HepG2 (cell line): ENCODE results near the gene PSMD1. TPM values are rescaled to one million over a fixed set of nuclear protein-coding genes. Genes with fewer than 3 reads are reported as not detected.

ENCODE experiments used
- FOXA3 ChIP-seq: IDR thresholded peaks from 2 replicates; pipeline ENCODE4 v1.6.1; 2016; ENCODE audit warnings: missing genetic modification reagents, missing compliant biosample characterization
- FUBP1 ChIP-seq: sonication (generic); formaldehyde crosslinking; IDR thresholded peaks from 2 replicates; pipeline ENCODE4 v1.5.1; 2020; ENCODE audit warnings: missing genetic modification reagents, mild to moderate bottlenecking, borderline replicate concordance
- HNRNPK ChIP-seq: fragments of 200-400 bp; formaldehyde crosslinking; IDR thresholded peaks from 2 replicates; pipeline ENCODE4 v1.6.1; 2018; ENCODE audit warnings: low read length, low read depth, moderate library complexity, mild to moderate bottlenecking; ENCODE audit not compliant: poor library complexity, severe bottlenecking
- MEIS1 ChIP-seq: sonication (generic); formaldehyde crosslinking; IDR thresholded peaks from 2 replicates; pipeline ENCODE4 v1.9.0; 2021; ENCODE audit warnings: mild to moderate bottlenecking, missing genetic modification reagents, moderate library complexity, borderline replicate concordance
- NFE2L1 ChIP-seq: sonication (generic); formaldehyde crosslinking; IDR thresholded peaks from 2 replicates; pipeline ENCODE4 v1.4.0; 2020; ENCODE audit warnings: missing genetic modification reagents, mild to moderate bottlenecking, borderline replicate concordance
- ZNF136 ChIP-seq: sonication (generic); formaldehyde crosslinking; IDR thresholded peaks from 2 replicates; pipeline ENCODE4 v1.8.1; 2022; ENCODE audit warnings: low read depth, mild to moderate bottlenecking, moderate library complexity, missing genetic modification reagents
- ZNF34 ChIP-seq: sonication (generic); formaldehyde crosslinking; IDR thresholded peaks from 2 replicates; pipeline ENCODE4 v1.4.0; 2020; ENCODE audit warnings: mild to moderate bottlenecking, missing genetic modification reagents, borderline replicate concordance
- ZNF768 ChIP-seq: sonication (generic); formaldehyde crosslinking; IDR thresholded peaks from 2 replicates; pipeline ENCODE4 v1.4.0; 2020; ENCODE audit warnings: missing genetic modification reagents
- polyA plus RNA-seq, 8 experiments: library from polyadenylated mRNA; depleted of rRNA in 3 of 8; stranded (reverse) in 7 of 8; unstranded in 1 of 8; fragments of >200 nt; fragmentation: Illumina TruSeq in 4 of 8; extraction: Trizol in 4 of 8; gene quantifications; 2 replicates each; pipeline versions ENCODE4 v1.2.1 to v1.2.3, GENCODE V29; 2011 to 2016; ENCODE audit warnings: low read depth in 4 of 8, missing spikeins in 1 of 8, mixed read lengths in 1 of 8; ENCODE audit not compliant: insufficient read depth in 1 of 8
- total RNA-seq, 5 experiments: library from RNA; depleted of rRNA; stranded (reverse); fragments of >200 nt; fragmentation: Illumina TruSeq; extraction: Trizol; gene quantifications; 2 replicates each; pipeline ENCODE4 v1.2.3, GENCODE V29; 2016; ENCODE audit warnings: low read depth in 1 of 5
- TF ChIP-seq, protein P1 (sequence below): sonication (generic); formaldehyde crosslinking; IDR thresholded peaks from 2 replicates; pipeline ENCODE4 v1.4.0; 2020; ENCODE audit warnings: missing genetic modification reagents
- TF ChIP-seq, protein P2 (sequence below): IDR thresholded peaks from 2 replicates; pipeline ENCODE4 v1.6.1; 2016; ENCODE audit warnings: low read depth, control low read depth
- TF ChIP-seq, protein P3 (sequence below): sonication (generic); formaldehyde crosslinking; IDR thresholded peaks from 2 replicates; pipeline ENCODE4 v1.4.0; 2020; ENCODE audit warnings: missing genetic modification reagents
- TF ChIP-seq, protein P4 (sequence below): sonication (generic); formaldehyde crosslinking; IDR thresholded peaks from 2 replicates; pipeline ENCODE4 v1.8.1; 2023; ENCODE audit warnings: mild to moderate bottlenecking, missing genetic modification reagents

The PSMD1 gene
- total and polyA plus RNA-seq, 2 of the 13 experiments (the other 11 are each of a cell fraction or from before 2014, with no cell fraction given): 136 to 191 TPM

GRCh38 chr2:231037202-231037730 is 19.4 kb upstream of the PSMD1 start, which contains the start of gene C2orf72 (continued):
- TF ChIP-seq, protein P1, sequence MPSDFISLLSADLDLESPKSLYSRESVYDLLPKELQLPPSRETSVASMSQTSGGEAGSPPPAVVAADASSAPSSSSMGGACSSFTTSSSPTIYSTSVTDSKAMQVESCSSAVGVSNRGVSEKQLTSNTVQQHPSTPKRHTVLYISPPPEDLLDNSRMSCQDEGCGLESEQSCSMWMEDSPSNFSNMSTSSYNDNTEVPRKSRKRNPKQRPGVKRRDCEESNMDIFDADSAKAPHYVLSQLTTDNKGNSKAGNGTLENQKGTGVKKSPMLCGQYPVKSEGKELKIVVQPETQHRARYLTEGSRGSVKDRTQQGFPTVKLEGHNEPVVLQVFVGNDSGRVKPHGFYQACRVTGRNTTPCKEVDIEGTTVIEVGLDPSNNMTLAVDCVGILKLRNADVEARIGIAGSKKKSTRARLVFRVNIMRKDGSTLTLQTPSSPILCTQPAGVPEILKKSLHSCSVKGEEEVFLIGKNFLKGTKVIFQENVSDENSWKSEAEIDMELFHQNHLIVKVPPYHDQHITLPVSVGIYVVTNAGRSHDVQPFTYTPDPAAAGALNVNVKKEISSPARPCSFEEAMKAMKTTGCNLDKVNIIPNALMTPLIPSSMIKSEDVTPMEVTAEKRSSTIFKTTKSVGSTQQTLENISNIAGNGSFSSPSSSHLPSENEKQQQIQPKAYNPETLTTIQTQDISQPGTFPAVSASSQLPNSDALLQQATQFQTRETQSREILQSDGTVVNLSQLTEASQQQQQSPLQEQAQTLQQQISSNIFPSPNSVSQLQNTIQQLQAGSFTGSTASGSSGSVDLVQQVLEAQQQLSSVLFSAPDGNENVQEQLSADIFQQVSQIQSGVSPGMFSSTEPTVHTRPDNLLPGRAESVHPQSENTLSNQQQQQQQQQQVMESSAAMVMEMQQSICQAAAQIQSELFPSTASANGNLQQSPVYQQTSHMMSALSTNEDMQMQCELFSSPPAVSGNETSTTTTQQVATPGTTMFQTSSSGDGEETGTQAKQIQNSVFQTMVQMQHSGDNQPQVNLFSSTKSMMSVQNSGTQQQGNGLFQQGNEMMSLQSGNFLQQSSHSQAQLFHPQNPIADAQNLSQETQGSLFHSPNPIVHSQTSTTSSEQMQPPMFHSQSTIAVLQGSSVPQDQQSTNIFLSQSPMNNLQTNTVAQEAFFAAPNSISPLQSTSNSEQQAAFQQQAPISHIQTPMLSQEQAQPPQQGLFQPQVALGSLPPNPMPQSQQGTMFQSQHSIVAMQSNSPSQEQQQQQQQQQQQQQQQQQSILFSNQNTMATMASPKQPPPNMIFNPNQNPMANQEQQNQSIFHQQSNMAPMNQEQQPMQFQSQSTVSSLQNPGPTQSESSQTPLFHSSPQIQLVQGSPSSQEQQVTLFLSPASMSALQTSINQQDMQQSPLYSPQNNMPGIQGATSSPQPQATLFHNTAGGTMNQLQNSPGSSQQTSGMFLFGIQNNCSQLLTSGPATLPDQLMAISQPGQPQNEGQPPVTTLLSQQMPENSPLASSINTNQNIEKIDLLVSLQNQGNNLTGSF (CRISPR knock-in tag): peak; percentile 85
- TF ChIP-seq ZNF768 (CRISPR knock-in tag) (no peak; the same call in 1 of the 2 replicates), FOXA3 (no peak), MEIS1 (CRISPR knock-in tag) (no peak), HNRNPK (no peak), ZNF136 (no peak), NFE2L1 (CRISPR knock-in tag) (no peak), ZNF34 (no peak), FUBP1 (CRISPR knock-in tag) (no peak)
- TF ChIP-seq, protein P2, sequence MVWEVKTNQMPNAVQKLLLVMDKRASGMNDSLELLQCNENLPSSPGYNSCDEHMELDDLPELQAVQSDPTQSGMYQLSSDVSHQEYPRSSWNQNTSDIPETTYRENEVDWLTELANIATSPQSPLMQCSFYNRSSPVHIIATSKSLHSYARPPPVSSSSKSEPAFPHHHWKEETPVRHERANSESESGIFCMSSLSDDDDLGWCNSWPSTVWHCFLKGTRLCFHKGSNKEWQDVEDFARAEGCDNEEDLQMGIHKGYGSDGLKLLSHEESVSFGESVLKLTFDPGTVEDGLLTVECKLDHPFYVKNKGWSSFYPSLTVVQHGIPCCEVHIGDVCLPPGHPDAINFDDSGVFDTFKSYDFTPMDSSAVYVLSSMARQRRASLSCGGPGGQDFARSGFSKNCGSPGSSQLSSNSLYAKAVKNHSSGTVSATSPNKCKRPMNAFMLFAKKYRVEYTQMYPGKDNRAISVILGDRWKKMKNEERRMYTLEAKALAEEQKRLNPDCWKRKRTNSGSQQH: no peak; the same call in 1 of the 2 replicates
- TF ChIP-seq, protein P3, sequence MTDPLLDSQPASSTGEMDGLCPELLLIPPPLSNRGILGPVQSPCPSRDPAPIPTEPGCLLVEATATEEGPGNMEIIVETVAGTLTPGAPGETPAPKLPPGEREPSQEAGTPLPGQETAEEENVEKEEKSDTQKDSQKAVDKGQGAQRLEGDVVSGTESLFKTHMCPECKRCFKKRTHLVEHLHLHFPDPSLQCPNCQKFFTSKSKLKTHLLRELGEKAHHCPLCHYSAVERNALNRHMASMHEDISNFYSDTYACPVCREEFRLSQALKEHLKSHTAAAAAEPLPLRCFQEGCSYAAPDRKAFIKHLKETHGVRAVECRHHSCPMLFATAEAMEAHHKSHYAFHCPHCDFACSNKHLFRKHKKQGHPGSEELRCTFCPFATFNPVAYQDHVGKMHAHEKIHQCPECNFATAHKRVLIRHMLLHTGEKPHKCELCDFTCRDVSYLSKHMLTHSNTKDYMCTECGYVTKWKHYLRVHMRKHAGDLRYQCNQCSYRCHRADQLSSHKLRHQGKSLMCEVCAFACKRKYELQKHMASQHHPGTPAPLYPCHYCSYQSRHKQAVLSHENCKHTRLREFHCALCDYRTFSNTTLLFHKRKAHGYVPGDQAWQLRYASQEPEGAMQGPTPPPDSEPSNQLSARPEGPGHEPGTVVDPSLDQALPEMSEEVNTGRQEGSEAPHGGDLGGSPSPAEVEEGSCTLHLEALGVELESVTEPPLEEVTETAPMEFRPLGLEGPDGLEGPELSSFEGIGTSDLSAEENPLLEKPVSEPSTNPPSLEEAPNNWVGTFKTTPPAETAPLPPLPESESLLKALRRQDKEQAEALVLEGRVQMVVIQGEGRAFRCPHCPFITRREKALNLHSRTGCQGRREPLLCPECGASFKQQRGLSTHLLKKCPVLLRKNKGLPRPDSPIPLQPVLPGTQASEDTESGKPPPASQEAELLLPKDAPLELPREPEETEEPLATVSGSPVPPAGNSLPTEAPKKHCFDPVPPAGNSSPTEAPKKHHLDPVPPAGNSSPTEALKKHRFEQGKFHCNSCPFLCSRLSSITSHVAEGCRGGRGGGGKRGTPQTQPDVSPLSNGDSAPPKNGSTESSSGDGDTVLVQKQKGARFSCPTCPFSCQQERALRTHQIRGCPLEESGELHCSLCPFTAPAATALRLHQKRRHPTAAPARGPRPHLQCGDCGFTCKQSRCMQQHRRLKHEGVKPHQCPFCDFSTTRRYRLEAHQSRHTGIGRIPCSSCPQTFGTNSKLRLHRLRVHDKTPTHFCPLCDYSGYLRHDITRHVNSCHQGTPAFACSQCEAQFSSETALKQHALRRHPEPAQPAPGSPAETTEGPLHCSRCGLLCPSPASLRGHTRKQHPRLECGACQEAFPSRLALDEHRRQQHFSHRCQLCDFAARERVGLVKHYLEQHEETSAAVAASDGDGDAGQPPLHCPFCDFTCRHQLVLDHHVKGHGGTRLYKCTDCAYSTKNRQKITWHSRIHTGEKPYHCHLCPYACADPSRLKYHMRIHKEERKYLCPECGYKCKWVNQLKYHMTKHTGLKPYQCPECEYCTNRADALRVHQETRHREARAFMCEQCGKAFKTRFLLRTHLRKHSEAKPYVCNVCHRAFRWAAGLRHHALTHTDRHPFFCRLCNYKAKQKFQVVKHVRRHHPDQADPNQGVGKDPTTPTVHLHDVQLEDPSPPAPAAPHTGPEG (CRISPR knock-in tag): no peak
- TF ChIP-seq, protein P4, sequence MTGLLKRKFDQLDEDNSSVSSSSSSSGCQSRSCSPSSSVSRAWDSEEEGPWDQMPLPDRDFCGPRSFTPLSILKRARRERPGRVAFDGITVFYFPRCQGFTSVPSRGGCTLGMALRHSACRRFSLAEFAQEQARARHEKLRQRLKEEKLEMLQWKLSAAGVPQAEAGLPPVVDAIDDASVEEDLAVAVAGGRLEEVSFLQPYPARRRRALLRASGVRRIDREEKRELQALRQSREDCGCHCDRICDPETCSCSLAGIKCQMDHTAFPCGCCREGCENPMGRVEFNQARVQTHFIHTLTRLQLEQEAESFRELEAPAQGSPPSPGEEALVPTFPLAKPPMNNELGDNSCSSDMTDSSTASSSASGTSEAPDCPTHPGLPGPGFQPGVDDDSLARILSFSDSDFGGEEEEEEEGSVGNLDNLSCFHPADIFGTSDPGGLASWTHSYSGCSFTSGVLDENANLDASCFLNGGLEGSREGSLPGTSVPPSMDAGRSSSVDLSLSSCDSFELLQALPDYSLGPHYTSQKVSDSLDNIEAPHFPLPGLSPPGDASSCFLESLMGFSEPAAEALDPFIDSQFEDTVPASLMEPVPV: no peak
